ENCODE data around the gene TMEM238. TPM values are rescaled to one million over a fixed set of nuclear protein-coding genes. Genes with fewer than 3 reads are reported as not detected.

The TMEM238 gene
- total and polyA plus RNA-seq, 7 donors = 0.54 to 1.7 (median 0.90) TPM; not detected in 2

Other genes starting within 250 kb of the TMEM238 start
- gene TNNT1, start 235.1 kb downstream of the TMEM238 start, total RNA-seq = 1 to 10 TPM in 1 of 4 donors, not detected in 3; 2.2 TPM
- gene TNNT1, start 235.1 kb downstream of the TMEM238 start, polyA plus RNA-seq = 10 to 100 TPM in 1 of 3 donors, 1 to 10 TPM in 2; 1.4 to 17.4 (median 2.3) TPM
- not detected for gene TNNI3, start 226.6 kb downstream of the TMEM238 start, total RNA-seq
- 10 to 100 TPM in 1 of 3 donors, 1 to 10 TPM in 2; 3.6 to 45.5 (median 3.6) TPM for gene TNNI3, start 226.6 kb downstream of the TMEM238 start, polyA plus RNA-seq
- gene DNAAF3, start 217.7 kb downstream of the TMEM238 start, total RNA-seq = not detected
- gene DNAAF3, start 217.7 kb downstream of the TMEM238 start, polyA plus RNA-seq = 1 to 10 TPM in 1 of 3 donors, not detected in 2; 1.1 TPM
- gene SYT5, start 204.0 kb downstream of the TMEM238 start, total RNA-seq = 1 to 10 TPM in 3 of 4 donors, under 1 TPM in 1; 0.99 to 7.8 (median 2.4) TPM
- gene SYT5, start 204.0 kb downstream of the TMEM238 start, polyA plus RNA-seq = 1 to 10 TPM in 2 of 3 donors, under 1 TPM in 1; 0.69 to 9.6 (median 1.6) TPM
- 1 to 10 TPM in 3 of 4 donors, under 1 TPM in 1; 0.95 to 4.3 (median 2.0) TPM for gene PTPRH, start 174.8 kb downstream of the TMEM238 start, total RNA-seq
- 10 to 100 TPM; 31.2 to 61.3 (median 33.3) TPM for gene PTPRH, start 174.8 kb downstream of the TMEM238 start, polyA plus RNA-seq
- gene TMEM86B, start 155.5 kb downstream of the TMEM238 start, total RNA-seq = 1 to 10 TPM; 1.1 to 3.6 (median 1.8) TPM
- 1 to 10 TPM in 2 of 3 donors, under 1 TPM in 1; 0.69 to 7.9 (median 1.8) TPM for gene TMEM86B, start 155.5 kb downstream of the TMEM238 start, polyA plus RNA-seq
- 10 to 100 TPM; 17.1 to 46.8 (median 24.9) TPM for gene PPP6R1, start 125.3 kb downstream of the TMEM238 start, total RNA-seq
- 10 to 100 TPM; 19.8 to 78.1 (median 22.9) TPM for gene PPP6R1, start 125.3 kb downstream of the TMEM238 start, polyA plus RNA-seq
- gene HSPBP1, start 104.2 kb downstream of the TMEM238 start, total RNA-seq = 10 to 100 TPM; 19.7 to 30.5 (median 23.8) TPM
- gene HSPBP1, start 104.2 kb downstream of the TMEM238 start, polyA plus RNA-seq = 10 to 100 TPM; 31.8 to 62.7 (median 32.4) TPM
- 10 to 100 TPM in 2 of 4 donors, 1 to 10 TPM in 2; 3.9 to 20.6 (median 10.8) TPM for gene BRSK1, start 100.3 kb downstream of the TMEM238 start, total RNA-seq
- gene BRSK1, start 100.3 kb downstream of the TMEM238 start, polyA plus RNA-seq = 1 to 10 TPM in 2 of 3 donors, not detected in 1; 2.9 to 4.2 TPM
- gene TMEM150B, start 59.0 kb downstream of the TMEM238 start, total RNA-seq = 1 to 10 TPM in 3 of 4 donors, not detected in 1; 2.4 to 6.1 (median 4.1) TPM
- 10 to 100 TPM in 2 of 3 donors, 1 to 10 TPM in 1; 8.4 to 18.7 (median 11.8) TPM for gene TMEM150B, start 59.0 kb downstream of the TMEM238 start, polyA plus RNA-seq
- 10 to 100 TPM in 2 of 4 donors, 1 to 10 TPM in 2; 7.5 to 12.7 (median 9.6) TPM for gene KMT5C, start 44.4 kb downstream of the TMEM238 start, total RNA-seq
- gene KMT5C, start 44.4 kb downstream of the TMEM238 start, polyA plus RNA-seq = 10 to 100 TPM in 1 of 3 donors, 1 to 10 TPM in 2; 3.0 to 14.8 (median 3.5) TPM
- gene COX6B2, start 29.6 kb downstream of the TMEM238 start, total RNA-seq = under 1 TPM in 1 of 4 donors, not detected in 3; 0.16 TPM
- gene COX6B2, start 29.6 kb downstream of the TMEM238 start, polyA plus RNA-seq = 1 to 10 TPM in 2 of 3 donors, under 1 TPM in 1; 0.60 to 3.8 (median 1.4) TPM
- gene GARIN5B, start 21.0 kb downstream of the TMEM238 start, total RNA-seq = not detected
- gene GARIN5B, start 21.0 kb downstream of the TMEM238 start, polyA plus RNA-seq = not detected
- gene IL11, start 13.8 kb downstream of the TMEM238 start, total RNA-seq = 1 to 10 TPM in 1 of 4 donors, under 1 TPM in 1, not detected in 2; 0.81 to 4.4 TPM
- gene IL11, start 13.8 kb downstream of the TMEM238 start, polyA plus RNA-seq = under 1 TPM in 1 of 3 donors, not detected in 2; 0.74 TPM
- gene TMEM190, start 7.5 kb downstream of the TMEM238 start, total RNA-seq = not detected
- gene TMEM190, start 7.5 kb downstream of the TMEM238 start, polyA plus RNA-seq = under 1 TPM in 1 of 3 donors, not detected in 2; 0.26 TPM
- gene RPL28, start 1.6 kb upstream of the TMEM238 start, total RNA-seq = 100 to 1,000 TPM; 253 to 607 (median 503) TPM
- 1,000 to 10,000 TPM; 1,833 to 2,816 (median 2,129) TPM for gene RPL28, start 1.6 kb upstream of the TMEM238 start, polyA plus RNA-seq
- gene UBE2S, start 23.5 kb upstream of the TMEM238 start, total RNA-seq = 10 to 100 TPM; 11.8 to 23.9 (median 14.8) TPM
- 10 to 100 TPM in 2 of 3 donors, 1 to 10 TPM in 1; 6.6 to 32.6 (median 16.2) TPM for gene UBE2S, start 23.5 kb upstream of the TMEM238 start, polyA plus RNA-seq
- under 1 TPM in 3 of 4 donors, not detected in 1; 0.28 to 0.41 (median 0.36) TPM for gene SHISA7, start 59.0 kb upstream of the TMEM238 start, total RNA-seq
- gene SHISA7, start 59.0 kb upstream of the TMEM238 start, polyA plus RNA-seq = under 1 TPM in 1 of 3 donors, not detected in 2; 0.04 TPM
- 100 to 1,000 TPM in 2 of 4 donors, 10 to 100 TPM in 2; 90.3 to 114 (median 101) TPM for gene ISOC2, start 77.3 kb upstream of the TMEM238 start, total RNA-seq
- 100 to 1,000 TPM; 147 to 173 (median 162) TPM for gene ISOC2, start 77.3 kb upstream of the TMEM238 start, polyA plus RNA-seq
- gene C19orf85, start 80.5 kb upstream of the TMEM238 start, total RNA-seq = not detected
- under 1 TPM in 1 of 3 donors, not detected in 2; 0.07 TPM for gene C19orf85, start 80.5 kb upstream of the TMEM238 start, polyA plus RNA-seq
- 10 to 100 TPM in 1 of 4 donors, 1 to 10 TPM in 3; 1.4 to 15.0 (median 3.7) TPM for gene ZNF628, start 92.3 kb upstream of the TMEM238 start, total RNA-seq
- gene ZNF628, start 92.3 kb upstream of the TMEM238 start, polyA plus RNA-seq = 10 to 100 TPM in 1 of 3 donors, 1 to 10 TPM in 2; 1.8 to 10.1 (median 2.5) TPM
- 10 to 100 TPM in 1 of 4 donors, 1 to 10 TPM in 3; 6.4 to 10.5 (median 8.4) TPM for gene NAT14, start 100.9 kb upstream of the TMEM238 start, total RNA-seq
- gene NAT14, start 100.9 kb upstream of the TMEM238 start, polyA plus RNA-seq = 10 to 100 TPM in 1 of 3 donors, 1 to 10 TPM in 2; 1.4 to 13.7 (median 2.4) TPM
- 10 to 100 TPM in 3 of 4 donors, 1 to 10 TPM in 1; 9.9 to 66.7 (median 19.2) TPM for gene SSC5D, start 104.1 kb upstream of the TMEM238 start, total RNA-seq
- gene SSC5D, start 104.1 kb upstream of the TMEM238 start, polyA plus RNA-seq = 1 to 10 TPM in 2 of 3 donors, not detected in 1; 1.2 to 3.8 TPM
- gene SBK2, start 152.8 kb upstream of the TMEM238 start, total RNA-seq = not detected
- not detected for gene SBK2, start 152.8 kb upstream of the TMEM238 start, polyA plus RNA-seq
- under 1 TPM in 1 of 4 donors, not detected in 3; 0.36 TPM for gene SBK3, start 161.3 kb upstream of the TMEM238 start, total RNA-seq
- under 1 TPM in 1 of 3 donors, not detected in 2; 0.23 TPM for gene SBK3, start 161.3 kb upstream of the TMEM238 start, polyA plus RNA-seq
- 1 to 10 TPM; 1.4 to 3.0 (median 2.2) TPM for gene ZNF579, start 196.6 kb upstream of the TMEM238 start, total RNA-seq
- 1 to 10 TPM in 2 of 3 donors, under 1 TPM in 1; 0.69 to 4.0 (median 1.8) TPM for gene ZNF579, start 196.6 kb upstream of the TMEM238 start, polyA plus RNA-seq
- 1 to 10 TPM; 3.5 to 9.6 (median 9.1) TPM for gene FIZ1, start 215.2 kb upstream of the TMEM238 start, total RNA-seq
- 1 to 10 TPM; 5.3 to 9.0 (median 7.2) TPM for gene FIZ1, start 215.2 kb upstream of the TMEM238 start, polyA plus RNA-seq
- gene ZNF524, start 216.0 kb upstream of the TMEM238 start, total RNA-seq = 10 to 100 TPM; 24.5 to 37.1 (median 31.3) TPM
- 10 to 100 TPM; 44.1 to 49.2 (median 45.5) TPM for gene ZNF524, start 216.0 kb upstream of the TMEM238 start, polyA plus RNA-seq
- 1 to 10 TPM; 2.3 to 8.6 (median 3.4) TPM for gene ZNF865, start 221.4 kb upstream of the TMEM238 start, total RNA-seq
- gene ZNF865, start 221.4 kb upstream of the TMEM238 start, polyA plus RNA-seq = 1 to 10 TPM; 2.4 to 9.3 (median 3.0) TPM
- gene ZNF784, start 240.3 kb upstream of the TMEM238 start, total RNA-seq = 1 to 10 TPM; 2.8 to 9.1 (median 3.7) TPM
- gene ZNF784, start 240.3 kb upstream of the TMEM238 start, polyA plus RNA-seq = 1 to 10 TPM; 7.2 to 8.2 (median 7.2) TPM

Data from sigmoid colon (tissue), 7 donors.